Retina (tissue), 1 donor: ENCODE results near the gene HNRNPF.
"Not testable (repeated sequence)": the region's sequence is repeated elsewhere in the genome, so short reads cannot be mapped to it uniquely, and the experiment has no call there.

Source experiments
- DNase-seq: peaks from one replicate; pipeline ENCODE4 v3.0.0-alpha.2; 2016

HNRNPF gene

GRCh38 chr10:43396061-43396927 is 12.7 kb downstream of the HNRNPF start:
- DNase-seq: peak; percentile 89

- DNase-seq: peak; percentile 77
Observed at GRCh38 chr10:43395571-43396060, 13.4 kb downstream of the HNRNPF start.

GRCh38 chr10:43394868-43395267 is 14.1 kb downstream of the HNRNPF start:
- no peak for DNase-seq

- DNase-seq: no peak
Observed at GRCh38 chr10:43393606-43394360, 15.2 kb downstream of the HNRNPF start.

- DNase-seq: not testable (repeated sequence)
Observed at GRCh38 chr10:43393186-43393585, 15.8 kb downstream of the HNRNPF start.

GRCh38 chr10:43392748-43393147 is 16.2 kb downstream of the HNRNPF start:
- DNase-seq: no peak

GRCh38 chr10:43391496-43391895 is 17.5 kb downstream of the HNRNPF start:
- no peak for DNase-seq

- DNase-seq: no peak
Observed at GRCh38 chr10:43390759-43391158, 18.2 kb downstream of the HNRNPF start.

- no peak for DNase-seq
Observed at GRCh38 chr10:43390333-43390732, 18.7 kb downstream of the HNRNPF start.

GRCh38 chr10:43389867-43390266 is 19.1 kb downstream of the HNRNPF start:
- DNase-seq: no peak

GRCh38 chr10:43387678-43388032 is 21.3 kb downstream of the HNRNPF start:
- DNase-seq: no peak

- no peak for DNase-seq
Observed at GRCh38 chr10:43386981-43387677, 21.9 kb downstream of the HNRNPF start.

- DNase-seq: no peak
Observed at GRCh38 chr10:43386549-43386948, 22.4 kb downstream of the HNRNPF start.

GRCh38 chr10:43385412-43386004 is 23.5 kb downstream of the HNRNPF start:
- DNase-seq: no peak

- no peak for DNase-seq
Observed at GRCh38 chr10:43384252-43385221, 24.4 kb downstream of the HNRNPF start.

- no peak for DNase-seq
Observed at GRCh38 chr10:43383204-43383971, 25.6 kb downstream of the HNRNPF start.

- DNase-seq: no peak
Observed at GRCh38 chr10:43380610-43381222, 28.3 kb downstream of the HNRNPF start.

GRCh38 chr10:43377424-43377883 is 31.5 kb downstream of the HNRNPF start:
- no peak for DNase-seq

GRCh38 chr10:43376828-43377423 is 32.1 kb downstream of the HNRNPF start:
- DNase-seq: no peak
